Panc1 (cell line): ENCODE results near the gene KRT7. TPM values are rescaled to one million over a fixed set of nuclear protein-coding genes. Genes with fewer than 3 reads are reported as not detected.

ENCODE experiments used
- ATAC-seq: fragments of 200-7000 bp; cut with Tn5 transposase; 2 replicates; pipeline ENCODE4 v1.9.1; 2020; ENCODE audit warnings: mild to moderate bottlenecking, moderate library complexity
- BruUV-seq: library from RNA; stranded (reverse); fragments of 400-500 nt; replicated peaks from 2 replicates; lab custom pipeline; 2021; lab: Mats Ljungman, UMichigan
- CTCF ChIA-PET: fragments of 300-600 bp; sonication (Branson Sonifier 250); formaldehyde crosslinking; loops from one replicate; lab custom pipeline; 2022; ENCODE audit warnings: antibody characterized with exemption; lab: Charles Lee
- POLR2A ChIA-PET: fragments of 300-600 bp; sonication (Branson Sonifier 250); formaldehyde crosslinking; loops from one replicate; lab custom pipeline; 2022; ENCODE audit warnings: antibody characterized with exemption; lab: Charles Lee
- DNase-seq: peaks from one replicate; pipeline ENCODE4 v3.0.0-alpha.2; 2010; ENCODE audit warnings: low read depth, low spot score
- H3K27ac ChIP-seq: 2 replicates; pipeline ENCODE4 v1.5.1; 2011; ENCODE audit warnings: mild to moderate bottlenecking, low read length, inconsistent platforms
- H3K27me3 ChIP-seq: fragments of 200-500 bp; sonication (Bioruptor generic); 2 replicates; pipeline ENCODE4 v1.6.0; 2014; ENCODE audit warnings: low read length, inconsistent platforms; ENCODE audit not compliant: control insufficient read depth, insufficient read depth
- H3K36me3 ChIP-seq: fragments of 200-500 bp; sonication (Bioruptor generic); 2 replicates; pipeline ENCODE4 v1.5.1; 2014; ENCODE audit warnings: inconsistent platforms, mild to moderate bottlenecking, low read length, moderate library complexity; ENCODE audit not compliant: control insufficient read depth, insufficient read depth
- H3K4me1 ChIP-seq: 2 replicates; pipeline ENCODE4 v1.5.1; 2011; ENCODE audit warnings: inconsistent platforms, mild to moderate bottlenecking, low read length, moderate library complexity; ENCODE audit not compliant: control insufficient read depth, insufficient read depth
- H3K4me3 ChIP-seq, 2 experiments: 2 replicates each; pipeline ENCODE4 v1.5.1; 2011 to 2012; ENCODE audit warnings: low read depth in 2 of 2, low read length in 2 of 2, mild to moderate bottlenecking in 2 of 2, inconsistent platforms in 1 of 2, moderate library complexity in 1 of 2
- H3K9me3 ChIP-seq: fragments of 200-500 bp; sonication (Bioruptor generic); 2 replicates; pipeline ENCODE4 v1.5.1; 2014; ENCODE audit warnings: low read depth, mild to moderate bottlenecking, inconsistent platforms, low read length, moderate library complexity; ENCODE audit not compliant: control insufficient read depth, insufficient read depth
- POLR2AphosphoS5 ChIP-seq: IDR thresholded peaks from 2 replicates; pipeline ENCODE4 v1.6.1; 2012; ENCODE audit warnings: mild to moderate bottlenecking, low read depth, low read length, moderate library complexity
- SIN3A ChIP-seq: IDR thresholded peaks from 2 replicates; pipeline ENCODE4 v1.6.1; 2012; ENCODE audit warnings: low read depth, mild to moderate bottlenecking, low read length, moderate library complexity, borderline replicate concordance; ENCODE audit not compliant: insufficient read depth
- TCF7L2 ChIP-seq: IDR thresholded peaks from 2 replicates; pipeline ENCODE4 v1.6.1; 2011; ENCODE audit warnings: mild to moderate bottlenecking, low read depth, low read length, inconsistent platforms
- in situ Hi-C: cut with HindIII; loops from 2 replicates; pipeline ENCODE4 v1.10.0; 2016; ENCODE audit warnings: low sequenced_read_pairs, low pct_unique_long_range_greater_than_20kb
- intact Hi-C: fragments of 100-400 bp; cut with micrococcal nuclease; formaldehyde crosslinking; loops from one replicate; pipeline ENCODE4 v1.10.0; 2022; ENCODE audit not compliant: unreplicated experiment
- total RNA-seq: library from RNA; stranded (reverse); gene quantifications from one replicate; pipeline ENCODE4 v1.2.1, GENCODE V29; 2021; ENCODE audit not compliant: unreplicated experiment
- TF ChIP-seq, protein P1 (sequence below), 2 experiments: IDR thresholded peaks; 2 replicates each; pipeline ENCODE4 v1.6.1; 2011 to 2012; ENCODE audit warnings: low read depth in 2 of 2, control low read depth in 1 of 2, low read length in 1 of 2, mild to moderate bottlenecking in 1 of 2, moderate library complexity in 1 of 2; ENCODE audit not compliant: insufficient read depth in 1 of 2
- TF ChIP-seq, protein P2 (sequence below): fragments of 450-650 bp; IDR thresholded peaks from 2 replicates; pipeline ENCODE4 v1.5.1; 2017; ENCODE audit warnings: mild to moderate bottlenecking

The KRT7 gene
- total RNA-seq, 1 experiment from 2014 or later, result 16.8 TPM

DNA sequence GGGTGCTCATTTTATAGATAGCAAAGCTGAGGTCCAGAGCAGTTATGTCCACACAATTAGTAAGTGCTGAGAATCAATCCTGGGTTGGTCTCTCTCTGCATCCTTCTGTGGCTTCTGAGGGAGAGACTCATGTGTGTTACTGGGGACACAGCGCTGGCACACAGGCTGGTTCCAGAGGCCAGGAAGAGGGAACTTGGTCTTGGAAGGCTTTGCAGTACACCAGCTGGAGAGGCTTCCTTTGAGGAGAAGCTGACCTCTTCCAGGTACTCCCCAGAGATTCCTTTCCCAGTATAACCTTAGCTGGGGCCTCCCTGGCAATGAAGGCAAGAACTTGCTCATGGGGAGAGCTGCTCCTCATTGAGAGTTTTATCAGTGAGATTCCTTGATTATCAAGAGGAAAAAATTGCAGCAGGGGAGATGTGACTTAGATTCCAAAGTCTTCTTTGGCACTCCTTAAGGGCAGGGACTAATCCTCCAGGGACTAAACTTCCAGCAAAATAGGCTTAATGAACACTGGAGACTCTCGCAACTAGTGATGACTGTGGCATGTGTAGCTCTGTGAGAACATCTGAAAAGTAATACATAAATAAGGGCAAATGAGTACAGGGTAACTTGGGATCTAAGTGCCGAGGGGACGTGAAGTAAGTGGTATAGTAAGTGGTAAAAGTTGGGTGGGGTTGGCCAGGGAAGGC lies 27.3 kb upstream of the KRT7 start:
- in situ Hi-C loops, result no loop called here
- POLR2A ChIA-PET, result interaction anchor here (0.7 kb wide), 1 partner anchor 198 kb away, joined by 3 read pairs; no protein-coding TSS in a partner anchor
- H3K4me1 ChIP-seq, result peaks cover 67% of the 10 kb centered on the region
- no peaks in the 10 kb centered on the region for H3K9me3 ChIP-seq
- ATAC-seq, result no peak
- CTCF ChIA-PET, result no interaction called here
- no peak overlapping the region for H3K4me3 ChIP-seq
- TF ChIP-seq TCF7L2 (no peak), SIN3A (no peak), POLR2AphosphoS5 (no peak)
- TF ChIP-seq, protein P1, sequence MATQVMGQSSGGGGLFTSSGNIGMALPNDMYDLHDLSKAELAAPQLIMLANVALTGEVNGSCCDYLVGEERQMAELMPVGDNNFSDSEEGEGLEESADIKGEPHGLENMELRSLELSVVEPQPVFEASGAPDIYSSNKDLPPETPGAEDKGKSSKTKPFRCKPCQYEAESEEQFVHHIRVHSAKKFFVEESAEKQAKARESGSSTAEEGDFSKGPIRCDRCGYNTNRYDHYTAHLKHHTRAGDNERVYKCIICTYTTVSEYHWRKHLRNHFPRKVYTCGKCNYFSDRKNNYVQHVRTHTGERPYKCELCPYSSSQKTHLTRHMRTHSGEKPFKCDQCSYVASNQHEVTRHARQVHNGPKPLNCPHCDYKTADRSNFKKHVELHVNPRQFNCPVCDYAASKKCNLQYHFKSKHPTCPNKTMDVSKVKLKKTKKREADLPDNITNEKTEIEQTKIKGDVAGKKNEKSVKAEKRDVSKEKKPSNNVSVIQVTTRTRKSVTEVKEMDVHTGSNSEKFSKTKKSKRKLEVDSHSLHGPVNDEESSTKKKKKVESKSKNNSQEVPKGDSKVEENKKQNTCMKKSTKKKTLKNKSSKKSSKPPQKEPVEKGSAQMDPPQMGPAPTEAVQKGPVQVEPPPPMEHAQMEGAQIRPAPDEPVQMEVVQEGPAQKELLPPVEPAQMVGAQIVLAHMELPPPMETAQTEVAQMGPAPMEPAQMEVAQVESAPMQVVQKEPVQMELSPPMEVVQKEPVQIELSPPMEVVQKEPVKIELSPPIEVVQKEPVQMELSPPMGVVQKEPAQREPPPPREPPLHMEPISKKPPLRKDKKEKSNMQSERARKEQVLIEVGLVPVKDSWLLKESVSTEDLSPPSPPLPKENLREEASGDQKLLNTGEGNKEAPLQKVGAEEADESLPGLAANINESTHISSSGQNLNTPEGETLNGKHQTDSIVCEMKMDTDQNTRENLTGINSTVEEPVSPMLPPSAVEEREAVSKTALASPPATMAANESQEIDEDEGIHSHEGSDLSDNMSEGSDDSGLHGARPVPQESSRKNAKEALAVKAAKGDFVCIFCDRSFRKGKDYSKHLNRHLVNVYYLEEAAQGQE (IDR thresholded peaks at IDR 0.05; ENCODE audit: insufficient read depth in 1 of 2, low read depth in 2 of 2, low read length in 1 of 2), result no peak
- TF ChIP-seq, protein P2, sequence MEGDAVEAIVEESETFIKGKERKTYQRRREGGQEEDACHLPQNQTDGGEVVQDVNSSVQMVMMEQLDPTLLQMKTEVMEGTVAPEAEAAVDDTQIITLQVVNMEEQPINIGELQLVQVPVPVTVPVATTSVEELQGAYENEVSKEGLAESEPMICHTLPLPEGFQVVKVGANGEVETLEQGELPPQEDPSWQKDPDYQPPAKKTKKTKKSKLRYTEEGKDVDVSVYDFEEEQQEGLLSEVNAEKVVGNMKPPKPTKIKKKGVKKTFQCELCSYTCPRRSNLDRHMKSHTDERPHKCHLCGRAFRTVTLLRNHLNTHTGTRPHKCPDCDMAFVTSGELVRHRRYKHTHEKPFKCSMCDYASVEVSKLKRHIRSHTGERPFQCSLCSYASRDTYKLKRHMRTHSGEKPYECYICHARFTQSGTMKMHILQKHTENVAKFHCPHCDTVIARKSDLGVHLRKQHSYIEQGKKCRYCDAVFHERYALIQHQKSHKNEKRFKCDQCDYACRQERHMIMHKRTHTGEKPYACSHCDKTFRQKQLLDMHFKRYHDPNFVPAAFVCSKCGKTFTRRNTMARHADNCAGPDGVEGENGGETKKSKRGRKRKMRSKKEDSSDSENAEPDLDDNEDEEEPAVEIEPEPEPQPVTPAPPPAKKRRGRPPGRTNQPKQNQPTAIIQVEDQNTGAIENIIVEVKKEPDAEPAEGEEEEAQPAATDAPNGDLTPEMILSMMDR, result no peak
- no TSS peak for BruUV-seq
- peak overlapping the region; percentile 65; the same call in 1 of the 2 replicates for H3K27ac ChIP-seq
- no peak for DNase-seq
- no peaks in the 10 kb centered on the region for H3K27me3 ChIP-seq
- no peaks in the 10 kb centered on the region for H3K36me3 ChIP-seq
- intact Hi-C loops, result no loop called here

DNA sequence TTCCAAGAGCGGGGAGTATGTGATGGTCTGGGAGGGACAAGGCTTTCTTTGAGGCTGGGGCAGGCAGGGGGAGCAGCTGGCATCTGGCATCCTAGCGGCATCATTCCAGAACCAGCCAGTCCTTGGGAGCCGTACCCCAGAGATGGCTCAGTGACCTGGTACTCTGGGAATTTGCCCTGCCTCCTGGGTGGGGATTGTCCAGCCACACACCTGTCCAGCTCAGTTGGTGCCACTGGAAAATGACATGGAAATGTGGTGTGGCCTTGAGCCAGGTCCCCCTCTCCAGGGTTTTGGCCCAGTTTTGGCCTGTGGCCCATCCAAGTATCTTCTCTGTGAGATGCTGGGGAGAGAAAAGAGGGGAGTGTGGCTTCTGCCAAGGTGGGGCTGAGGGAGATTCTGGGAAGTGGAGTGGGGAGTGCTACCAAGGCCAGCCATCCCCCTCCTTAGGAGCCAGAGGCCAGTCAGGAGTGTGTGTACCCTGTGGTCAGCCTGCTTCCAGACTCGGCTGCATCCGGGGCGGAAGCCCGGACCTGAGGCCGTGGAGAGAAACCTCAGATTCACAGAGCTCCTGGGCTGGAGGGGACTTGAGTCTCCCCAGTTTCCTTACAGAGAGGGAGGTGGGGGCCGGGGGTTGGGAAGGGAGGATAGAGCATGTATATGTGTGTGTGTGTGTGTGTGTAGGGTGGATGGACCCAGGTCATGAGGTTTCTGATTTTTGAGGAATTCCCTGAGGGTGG lies 26.6 kb upstream of the KRT7 start:
- in situ Hi-C loops (no loop called here), intact Hi-C loops (no loop called here)
- Histone ChIP-seq H3K9me3 (no peaks in the 10 kb centered on the region), H3K4me1 (peaks cover 61% of the 10 kb centered on the region), H3K36me3 (no peaks in the 10 kb centered on the region), H3K4me3 (no peak overlapping the region), H3K27ac (peak overlapping the region; percentile 65; the same call in 1 of the 2 replicates), H3K27me3 (no peaks in the 10 kb centered on the region)
- no peak for ATAC-seq
- CTCF ChIA-PET, result no interaction called here
- TF ChIP-seq, protein P1 (IDR thresholded peaks at IDR 0.05; ENCODE audit: insufficient read depth in 1 of 2, low read depth in 2 of 2, low read length in 1 of 2), result no peak
- TF ChIP-seq TCF7L2 (no peak), POLR2AphosphoS5 (no peak), SIN3A (no peak)
- TF ChIP-seq, protein P2, result no peak
- DNase-seq, result no peak
- no TSS peak for BruUV-seq
- POLR2A ChIA-PET, result interaction anchor here (0.7 kb wide), 1 partner anchor 197 kb away, joined by 3 read pairs; no protein-coding TSS in a partner anchor
